D721Med (cell line): ENCODE results near the gene LRMDA.

Experiments used
- DNase-seq: peaks from one replicate; pipeline ENCODE4 v3.0.0; 2011; ENCODE audit warnings: low spot score; ENCODE audit not compliant: insufficient read length
- FAIRE-seq: peaks from 2 replicates; lab custom pipeline; 2011; peaks lifted over from hg19 to GRCh38; lab: Jason Lieb, UNC
- TF ChIP-seq, protein P1 (sequence below): IDR thresholded peaks from 2 replicates; pipeline ENCODE4 v1.5.1; 2012; ENCODE audit warnings: mild to moderate bottlenecking, control low read depth; ENCODE audit not compliant: insufficient read depth; ENCODE audit errors: missing control alignments

LRMDA gene

DNA sequence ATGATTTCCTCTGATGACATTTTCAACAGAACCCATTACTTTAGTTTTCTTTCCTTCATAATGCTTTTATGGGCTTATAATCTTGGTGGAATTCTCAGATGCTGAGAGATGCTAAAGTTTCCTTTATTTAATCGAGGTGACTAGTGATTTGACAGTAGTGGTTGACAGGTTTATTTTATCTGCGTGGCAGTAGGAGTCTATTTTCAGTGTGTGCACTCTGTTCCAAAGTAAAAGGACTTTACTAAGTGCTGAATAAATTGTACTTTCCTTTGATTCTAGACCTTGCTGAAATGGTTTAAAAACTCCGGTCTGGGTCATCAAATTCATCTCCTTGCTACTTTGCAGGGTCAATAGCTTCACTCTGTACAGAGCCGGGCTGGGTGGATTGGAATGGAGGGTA is 900.3 kb downstream of the LRMDA start:
- no peak for DNase-seq
- TF ChIP-seq, protein P1, sequence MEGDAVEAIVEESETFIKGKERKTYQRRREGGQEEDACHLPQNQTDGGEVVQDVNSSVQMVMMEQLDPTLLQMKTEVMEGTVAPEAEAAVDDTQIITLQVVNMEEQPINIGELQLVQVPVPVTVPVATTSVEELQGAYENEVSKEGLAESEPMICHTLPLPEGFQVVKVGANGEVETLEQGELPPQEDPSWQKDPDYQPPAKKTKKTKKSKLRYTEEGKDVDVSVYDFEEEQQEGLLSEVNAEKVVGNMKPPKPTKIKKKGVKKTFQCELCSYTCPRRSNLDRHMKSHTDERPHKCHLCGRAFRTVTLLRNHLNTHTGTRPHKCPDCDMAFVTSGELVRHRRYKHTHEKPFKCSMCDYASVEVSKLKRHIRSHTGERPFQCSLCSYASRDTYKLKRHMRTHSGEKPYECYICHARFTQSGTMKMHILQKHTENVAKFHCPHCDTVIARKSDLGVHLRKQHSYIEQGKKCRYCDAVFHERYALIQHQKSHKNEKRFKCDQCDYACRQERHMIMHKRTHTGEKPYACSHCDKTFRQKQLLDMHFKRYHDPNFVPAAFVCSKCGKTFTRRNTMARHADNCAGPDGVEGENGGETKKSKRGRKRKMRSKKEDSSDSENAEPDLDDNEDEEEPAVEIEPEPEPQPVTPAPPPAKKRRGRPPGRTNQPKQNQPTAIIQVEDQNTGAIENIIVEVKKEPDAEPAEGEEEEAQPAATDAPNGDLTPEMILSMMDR = no peak
- FAIRE-seq = no peak

DNA sequence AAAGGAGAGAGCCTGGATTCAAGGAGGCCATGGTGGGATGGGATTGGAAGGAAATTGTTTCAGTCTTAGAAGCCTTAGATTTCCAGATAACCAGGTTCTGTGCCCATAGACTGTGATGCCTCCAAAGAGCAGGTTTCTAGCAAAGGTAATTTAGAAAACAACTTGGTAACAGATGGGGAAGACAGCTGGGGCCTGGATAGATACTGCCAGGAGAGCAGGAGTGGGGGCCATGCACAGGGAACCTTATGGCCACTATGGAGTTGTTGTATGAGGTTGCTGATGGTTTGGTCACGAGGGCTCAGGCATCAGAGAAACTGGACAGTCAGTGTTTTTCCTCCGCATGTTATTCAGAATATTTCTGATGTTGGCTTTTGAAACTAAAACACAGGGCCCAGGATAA is 901.9 kb downstream of the LRMDA start:
- FAIRE-seq (no peak), DNase-seq (no peak)
- TF ChIP-seq, protein P1 = no peak

DNA sequence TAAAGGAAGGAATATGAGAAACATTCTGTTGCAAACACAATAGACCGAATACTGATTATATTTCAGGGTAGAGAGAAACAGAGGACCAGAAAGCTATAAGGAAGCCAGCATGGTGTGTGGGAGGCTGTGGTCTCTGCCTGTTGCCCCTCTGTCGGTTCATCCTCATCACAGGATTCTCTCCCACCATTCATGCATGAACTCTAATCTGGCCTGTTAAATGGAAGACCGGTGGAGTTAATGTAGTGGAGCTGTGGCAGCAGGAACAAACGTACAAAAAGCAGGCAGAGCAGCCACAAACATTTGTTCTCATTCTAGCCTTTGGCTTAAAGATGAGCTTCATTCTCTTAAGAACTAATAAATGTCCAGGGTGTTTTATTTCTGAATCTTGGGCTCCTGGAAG is 902.4 kb downstream of the LRMDA start:
- TF ChIP-seq, protein P1 = no peak
- DNase-seq (no peak), FAIRE-seq (no peak)

DNA sequence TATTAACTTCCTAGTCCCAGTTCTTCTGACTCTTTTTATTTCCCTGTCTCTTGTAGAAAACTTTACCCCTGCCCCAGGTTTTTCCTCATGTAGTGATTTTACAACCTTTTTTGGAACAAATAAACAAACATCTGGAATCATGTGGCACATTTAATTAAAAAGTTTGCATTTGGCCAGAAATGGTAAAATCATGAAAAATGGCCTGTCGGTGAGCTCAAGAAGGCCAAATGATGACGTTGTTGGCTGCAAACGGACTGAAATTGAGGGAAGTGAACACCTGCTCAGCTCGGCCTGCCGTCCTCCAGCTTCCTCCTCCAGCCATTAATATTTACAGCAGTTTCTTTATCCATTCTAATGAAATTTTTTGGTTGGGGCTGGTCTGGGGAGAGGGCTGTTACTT is 902.8 kb downstream of the LRMDA start:
- FAIRE-seq = no peak
- DNase-seq = no peak
- TF ChIP-seq, protein P1 = no peak

DNA sequence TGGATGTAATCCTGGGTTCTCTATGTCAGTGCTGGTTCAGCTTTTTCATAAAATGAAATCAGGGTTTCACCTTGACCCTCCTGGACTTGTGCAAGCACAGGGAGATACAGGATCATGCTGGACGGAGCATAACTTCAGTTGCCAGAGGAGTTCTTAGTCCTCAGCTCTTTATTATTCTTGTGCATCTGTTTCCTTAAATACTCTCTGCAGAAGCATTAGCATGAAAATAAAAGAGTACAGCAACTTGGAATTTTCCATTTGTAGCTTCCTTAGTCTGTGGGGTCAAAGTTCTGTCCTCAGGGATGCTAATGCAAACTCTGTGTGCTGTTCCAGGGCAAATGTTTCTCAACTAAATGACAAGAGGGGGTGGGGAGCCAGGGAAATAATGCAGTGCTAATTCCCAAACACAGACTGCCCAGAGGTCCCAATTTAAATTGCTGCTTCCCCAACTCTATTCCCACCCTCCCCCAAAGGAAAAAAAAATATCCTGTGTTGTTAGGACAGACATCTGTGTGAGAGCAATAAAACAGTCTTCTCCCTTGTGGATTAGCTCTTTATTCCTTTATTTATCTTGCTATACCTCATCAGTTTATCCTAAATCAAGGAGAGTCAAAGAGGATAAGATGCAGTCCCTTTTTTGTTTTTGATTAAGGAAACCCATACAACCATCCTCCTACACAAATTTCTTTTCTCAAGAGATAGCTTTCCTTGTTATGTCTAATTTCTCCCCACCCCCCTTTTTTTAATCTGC is 905.0 kb downstream of the LRMDA start:
- FAIRE-seq = no peak
- DNase-seq = no peak
- TF ChIP-seq, protein P1 = no peak

DNA sequence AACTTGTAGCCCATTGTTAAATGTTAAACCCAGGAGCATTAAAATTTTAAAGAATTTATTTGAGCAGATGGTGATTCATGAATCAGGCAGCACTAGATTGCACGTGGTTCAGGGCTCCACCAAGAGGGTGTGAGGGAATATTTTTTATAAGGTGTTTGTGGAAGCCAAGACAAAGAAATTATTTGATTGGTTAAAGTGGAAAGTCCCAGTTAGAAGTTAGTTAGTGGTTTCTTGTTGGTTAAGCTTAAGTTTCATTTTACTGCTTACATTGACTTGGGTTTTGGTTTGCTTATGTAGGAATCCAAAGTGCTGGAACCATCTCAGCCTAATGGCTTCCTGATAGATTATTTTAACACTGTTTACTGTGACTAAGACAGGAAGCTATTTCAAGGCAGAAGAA is 906.2 kb downstream of the LRMDA start:
- TF ChIP-seq, protein P1 = no peak
- no peak for DNase-seq
- FAIRE-seq = no peak

DNA sequence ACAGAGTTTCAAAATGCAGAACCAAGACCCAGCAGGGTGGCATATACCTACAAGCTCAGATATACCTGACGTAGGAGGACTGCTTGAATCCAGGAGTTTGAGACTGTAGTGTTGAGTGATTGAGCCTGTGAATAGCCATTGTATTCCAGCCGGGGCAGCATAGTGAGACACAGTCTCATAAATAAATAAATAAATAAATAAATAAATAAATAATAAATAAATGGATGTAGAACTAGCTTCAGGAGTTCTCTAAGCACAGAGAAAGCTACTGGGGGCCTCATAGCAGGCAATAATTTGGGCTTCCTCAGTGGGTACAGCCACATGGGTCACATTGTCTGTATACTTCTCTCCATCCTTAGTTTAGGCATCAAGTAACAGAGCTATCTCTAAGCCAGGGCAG is 906.8 kb downstream of the LRMDA start:
- DNase-seq (no peak), FAIRE-seq (no peak)
- TF ChIP-seq, protein P1 = no peak
